ENCODE measurements around the gene GUCA2A.

GUCA2A gene

DNA sequence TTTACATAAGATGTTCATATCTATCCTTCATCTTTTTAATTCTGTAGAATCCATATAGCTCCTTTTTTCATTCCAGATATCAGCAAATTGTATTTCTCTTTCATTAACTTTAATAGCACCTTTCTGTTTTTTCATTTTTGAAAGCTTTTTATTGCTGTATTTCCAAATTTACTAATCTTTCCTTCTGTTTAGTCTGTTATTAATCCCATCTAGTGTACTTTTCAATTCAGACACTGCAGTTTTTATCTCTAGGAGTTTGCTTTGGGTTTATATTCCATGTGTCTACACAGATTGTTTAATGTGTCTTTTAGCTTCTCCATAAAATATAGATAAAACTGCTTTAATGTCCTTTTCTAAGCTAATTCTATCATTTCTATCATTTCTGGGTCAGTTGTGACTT lies 37.4 kb upstream of the GUCA2A start:
- TF ChIP-seq, protein P1, sequence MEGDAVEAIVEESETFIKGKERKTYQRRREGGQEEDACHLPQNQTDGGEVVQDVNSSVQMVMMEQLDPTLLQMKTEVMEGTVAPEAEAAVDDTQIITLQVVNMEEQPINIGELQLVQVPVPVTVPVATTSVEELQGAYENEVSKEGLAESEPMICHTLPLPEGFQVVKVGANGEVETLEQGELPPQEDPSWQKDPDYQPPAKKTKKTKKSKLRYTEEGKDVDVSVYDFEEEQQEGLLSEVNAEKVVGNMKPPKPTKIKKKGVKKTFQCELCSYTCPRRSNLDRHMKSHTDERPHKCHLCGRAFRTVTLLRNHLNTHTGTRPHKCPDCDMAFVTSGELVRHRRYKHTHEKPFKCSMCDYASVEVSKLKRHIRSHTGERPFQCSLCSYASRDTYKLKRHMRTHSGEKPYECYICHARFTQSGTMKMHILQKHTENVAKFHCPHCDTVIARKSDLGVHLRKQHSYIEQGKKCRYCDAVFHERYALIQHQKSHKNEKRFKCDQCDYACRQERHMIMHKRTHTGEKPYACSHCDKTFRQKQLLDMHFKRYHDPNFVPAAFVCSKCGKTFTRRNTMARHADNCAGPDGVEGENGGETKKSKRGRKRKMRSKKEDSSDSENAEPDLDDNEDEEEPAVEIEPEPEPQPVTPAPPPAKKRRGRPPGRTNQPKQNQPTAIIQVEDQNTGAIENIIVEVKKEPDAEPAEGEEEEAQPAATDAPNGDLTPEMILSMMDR (conservative IDR thresholded peaks at IDR 0.05; ENCODE audit: low read depth) = no peak
- DNase-seq (ENCODE audit: low spot score) = no peak
- CTCF ChIA-PET = interaction anchor here (0.6 to 0.7 kb wide), 4 partner anchors 22 to 547 kb away, joined by 3 to 4 read pairs (median 3); no protein-coding TSS in a partner anchor
- POLR2A ChIA-PET (ENCODE audit: low non-redundant PET) = no interaction called here
- H3K27ac ChIP-seq = no peak overlapping the region

DNA sequence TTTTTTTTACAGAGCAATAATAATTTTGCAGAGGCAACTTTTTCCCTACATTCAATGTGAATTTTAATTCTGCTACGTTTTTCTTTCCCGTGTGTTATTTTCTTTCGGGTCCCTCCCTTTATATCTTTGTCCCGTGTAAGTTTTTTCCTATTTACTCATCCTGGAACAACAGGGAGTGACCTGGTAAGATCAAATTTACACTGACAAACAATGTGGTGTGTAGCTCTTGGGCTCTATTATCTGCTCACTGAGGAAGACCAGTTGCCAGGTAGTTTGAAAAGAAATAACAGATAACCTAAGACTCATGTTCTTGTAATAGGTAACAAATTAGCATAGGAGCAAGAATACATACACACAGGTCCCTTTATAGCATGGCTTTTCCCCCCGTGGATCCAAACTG lies 33.7 kb upstream of the GUCA2A start:
- H3K27ac ChIP-seq = no peak overlapping the region
- ChIA-PET POLR2A (ENCODE audit: low non-redundant PET) (no interaction called here), CTCF (no interaction called here)
- no peak for DNase-seq (ENCODE audit: low spot score)
- TF ChIP-seq, protein P1 (conservative IDR thresholded peaks at IDR 0.05; ENCODE audit: low read depth) = no peak

DNA sequence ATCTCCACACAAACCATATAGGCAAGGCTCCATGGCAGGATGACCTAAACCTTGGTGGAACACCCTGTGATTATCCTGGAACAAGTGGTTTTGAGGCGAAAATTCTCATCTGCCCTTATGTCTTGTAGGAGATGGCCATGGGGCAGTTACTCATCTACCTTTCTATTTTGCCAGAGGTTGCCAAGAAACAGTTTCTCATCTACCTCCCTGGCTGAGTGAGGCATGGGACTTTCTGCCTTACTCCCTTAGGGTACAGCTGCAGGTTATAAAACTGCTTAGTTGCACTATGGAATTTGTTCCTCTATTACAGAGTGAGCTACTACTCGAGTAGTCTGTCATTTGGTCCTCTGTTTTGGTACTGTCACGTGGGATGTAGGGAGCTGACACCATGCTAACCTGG lies 31.3 kb upstream of the GUCA2A start:
- H3K27ac ChIP-seq = no peak overlapping the region
- TF ChIP-seq, protein P1 (conservative IDR thresholded peaks at IDR 0.05; ENCODE audit: low read depth) = no peak
- CTCF ChIA-PET = interaction anchor here (0.5 to 1.8 kb wide), 3 partner anchors 23 to 138 kb away, joined by 3 to 6 read pairs (median 3); no protein-coding TSS in a partner anchor
- no peak for DNase-seq (ENCODE audit: low spot score)
- POLR2A ChIA-PET (ENCODE audit: low non-redundant PET) = no interaction called here

DNA sequence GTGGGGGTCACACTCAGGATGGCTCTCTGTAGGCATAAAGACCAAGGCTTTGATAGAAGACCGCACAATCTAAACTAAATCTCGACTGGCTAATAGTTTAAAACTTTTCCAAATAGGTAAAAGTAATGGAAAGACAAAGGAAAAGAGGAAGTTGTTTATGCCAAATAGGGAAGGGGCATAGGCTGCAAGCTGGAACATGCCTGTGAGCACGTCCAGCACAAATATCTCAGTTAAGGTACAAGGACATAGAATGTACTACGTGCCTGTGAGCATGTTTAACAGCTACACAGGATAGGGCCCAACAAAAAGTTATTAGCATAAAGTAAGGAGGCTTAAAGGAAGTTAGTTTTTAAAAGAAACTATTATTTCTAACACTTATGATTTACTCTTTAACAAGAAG lies 27.6 kb upstream of the GUCA2A start:
- ChIA-PET CTCF (interaction anchor here (0.6 to 0.9 kb wide), 2 partner anchors 112 to 990 kb away, joined by 3 read pairs; no protein-coding TSS in a partner anchor), POLR2A (ENCODE audit: low non-redundant PET) (no interaction called here)
- H3K27ac ChIP-seq = no peak overlapping the region
- DNase-seq (ENCODE audit: low spot score) = no peak
- TF ChIP-seq, protein P1 (conservative IDR thresholded peaks at IDR 0.05; ENCODE audit: low read depth) = no peak

DNA sequence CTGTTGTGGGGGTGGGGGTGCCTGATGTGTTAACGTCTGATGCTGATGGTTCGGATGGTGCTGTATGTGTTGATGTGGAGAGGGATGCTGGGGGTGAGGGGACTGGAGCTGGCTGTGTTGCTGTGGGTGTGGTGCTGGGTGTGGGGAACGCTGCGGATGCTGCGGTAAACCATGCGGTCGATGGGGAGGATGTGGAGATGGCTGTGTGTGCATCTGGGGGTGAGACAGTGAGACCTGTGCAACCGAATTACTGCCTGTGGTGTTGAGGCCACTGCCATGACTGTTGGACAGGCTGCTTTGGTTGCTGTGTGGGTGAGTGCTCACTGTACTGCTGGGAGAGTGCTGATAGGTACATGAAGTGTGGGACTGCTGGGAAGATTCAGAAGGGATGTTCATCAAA lies 26.8 kb upstream of the GUCA2A start:
- TF ChIP-seq, protein P1 (conservative IDR thresholded peaks at IDR 0.05; ENCODE audit: low read depth) = no peak
- CTCF ChIA-PET = no interaction called here
- no peak overlapping the region for H3K27ac ChIP-seq
- no peak for DNase-seq (ENCODE audit: low spot score)
- POLR2A ChIA-PET (ENCODE audit: low non-redundant PET) = no interaction called here

DNA sequence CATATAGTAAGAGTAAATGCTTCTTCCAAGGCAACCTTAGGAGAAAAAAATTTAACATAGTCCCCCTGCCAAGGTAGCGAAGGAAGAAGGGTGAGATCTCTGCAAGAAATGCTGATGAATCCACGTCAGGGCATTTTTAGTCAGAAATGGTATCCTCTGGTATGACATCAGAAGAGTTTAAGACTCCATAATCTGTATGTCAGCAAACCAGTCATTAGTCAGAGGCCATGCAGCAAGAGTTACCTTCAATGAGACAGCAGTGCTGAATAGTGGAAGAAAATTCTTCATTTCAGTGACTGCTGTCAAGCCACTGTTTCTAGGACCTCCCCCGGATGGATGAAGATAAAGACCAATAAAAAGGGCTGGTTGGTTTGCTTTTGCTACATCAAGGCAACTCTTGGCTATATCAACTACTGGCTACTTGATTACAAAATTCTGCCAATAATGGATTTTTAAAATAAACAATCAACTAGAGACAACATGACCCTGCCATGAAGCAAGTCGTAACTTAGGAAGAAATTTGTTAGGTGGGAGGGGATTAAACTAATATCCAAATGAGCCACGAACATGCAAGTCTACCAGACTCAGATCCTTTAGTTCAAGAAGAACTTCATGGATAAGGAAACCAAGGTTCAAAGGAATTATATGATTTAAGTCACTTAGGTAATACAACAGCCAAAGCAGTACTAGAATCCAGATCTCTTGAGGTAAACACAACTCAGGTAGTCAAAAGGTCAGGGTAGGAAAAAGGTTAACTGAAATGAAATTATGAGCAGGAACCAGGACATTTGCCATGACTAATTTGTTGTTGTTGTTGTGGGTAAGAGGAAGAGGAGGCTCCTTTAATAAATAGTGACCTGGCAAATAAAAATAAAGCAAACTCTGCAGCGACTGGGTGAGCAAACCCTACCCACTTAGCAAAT lies 25.6 kb upstream of the GUCA2A start:
- no peak for DNase-seq (ENCODE audit: low spot score)
- ChIA-PET CTCF (no interaction called here), POLR2A (ENCODE audit: low non-redundant PET) (no interaction called here)
- TF ChIP-seq, protein P1 (conservative IDR thresholded peaks at IDR 0.05; ENCODE audit: low read depth) = no peak
- H3K27ac ChIP-seq = no peak overlapping the region
